Stimulated activated CD4-positive, alpha-beta T cell treated with anti-CD3 and anti-CD28 coated beads, Interleukin-12 subunit alpha, Interleukin-12 subunit beta, amount 100 ng/mL, for 4 hours (primary cell): ENCODE measurements around the gene PRMT7.
"Not testable (repeated sequence)": the region's sequence is repeated elsewhere in the genome, so short reads cannot be mapped to it uniquely, and the experiment has no call there.

Experiments used
- DNase-seq: peaks from one replicate; pipeline ENCODE4 v3.0.0-alpha.2; 2020

Gene PRMT7

GRCh38 chr16:68284847-68285246 is 26.0 kb upstream of the PRMT7 start:
- no peak for DNase-seq

- DNase-seq = no peak
Measured at GRCh38 chr16:68285683-68286082, 25.1 kb upstream of the PRMT7 start.

GRCh38 chr16:68286153-68287074 is 24.4 kb upstream of the PRMT7 start:
- no peak for DNase-seq

GRCh38 chr16:68287276-68288251 is 23.3 kb upstream of the PRMT7 start:
- DNase-seq = no peak

- no peak for DNase-seq
Measured at GRCh38 chr16:68288252-68288650, 22.6 kb upstream of the PRMT7 start.

- DNase-seq = not testable (repeated sequence)
Measured at GRCh38 chr16:68288796-68289195, 22.0 kb upstream of the PRMT7 start.

- DNase-seq = no peak
Measured at GRCh38 chr16:68289202-68289601, 21.6 kb upstream of the PRMT7 start.

GRCh38 chr16:68289621-68290329 is 21.0 kb upstream of the PRMT7 start:
- peak; percentile 31 for DNase-seq

- no peak for DNase-seq
Measured at GRCh38 chr16:68290450-68290849, 20.4 kb upstream of the PRMT7 start.

GRCh38 chr16:68291227-68291626 is 19.6 kb upstream of the PRMT7 start:
- no peak for DNase-seq

- no peak for DNase-seq
Measured at GRCh38 chr16:68292425-68292824, 18.4 kb upstream of the PRMT7 start.

- no peak for DNase-seq
Measured at GRCh38 chr16:68296291-68296690, 14.5 kb upstream of the PRMT7 start.

- DNase-seq = no peak
Measured at GRCh38 chr16:68296693-68297092, 14.1 kb upstream of the PRMT7 start.

GRCh38 chr16:68297908-68298307 is 12.9 kb upstream of the PRMT7 start:
- DNase-seq = no peak

GRCh38 chr16:68298312-68298711 is 12.5 kb upstream of the PRMT7 start:
- no peak for DNase-seq

- no peak for DNase-seq
Measured at GRCh38 chr16:68298907-68299561, 11.8 kb upstream of the PRMT7 start.

- no peak for DNase-seq
Measured at GRCh38 chr16:68299571-68300453, 11.0 kb upstream of the PRMT7 start.

GRCh38 chr16:68300734-68301459 is 9.9 kb upstream of the PRMT7 start:
- no peak for DNase-seq

- DNase-seq = no peak
Measured at GRCh38 chr16:68306633-68307032, 4.2 kb upstream of the PRMT7 start.

GRCh38 chr16:68309799-68310198 is 1.0 kb upstream of the PRMT7 start:
- DNase-seq = no peak

GRCh38 chr16:68310437-68310773 is 414 bp upstream of the PRMT7 start:
- no peak for DNase-seq
